ENCODE results near the gene EMILIN1.
A peak's percentile ranks its signal among the peaks of the same experiment; 100 is the strongest.

The EMILIN1 gene

GRCh38 chr2:27042985-27043634 is 35.3 kb upstream of the EMILIN1 start:
- DNase-seq: no peak
- Mint-ChIP-seq H3K36me3 (ENCODE audit: low read depth) (peaks cover 22% of the 10 kb centered on the region), H3K27ac (no peak overlapping the region), H3K27me3 (ENCODE audit: low read depth, poor library complexity) (no peaks in the 10 kb centered on the region), H3K9me3 (peaks cover 4% of the 10 kb centered on the region), H3K4me1 (peaks cover 18% of the 10 kb centered on the region), H3K4me3 (no peak overlapping the region)
- no peak for TF ChIP-seq CTCF (IDR thresholded peaks at IDR 0.05)

GRCh38 chr2:27049422-27050280 is 28.8 kb upstream of the EMILIN1 start:
- TF ChIP-seq CTCF (IDR thresholded peaks at IDR 0.05): no peak
- Mint-ChIP-seq H3K4me1 (peaks cover 26% of the 10 kb centered on the region), H3K4me3 (peak overlapping the region; percentile 94), H3K27me3 (ENCODE audit: low read depth, poor library complexity) (peaks cover 14% of the 10 kb centered on the region), H3K36me3 (ENCODE audit: low read depth) (peaks cover 19% of the 10 kb centered on the region), H3K27ac (peak overlapping the region; percentile 99), H3K9me3 (peaks cover 15% of the 10 kb centered on the region)
- peak; percentile 62 for DNase-seq

GRCh38 chr2:27050281-27050995 is 28.0 kb upstream of the EMILIN1 start:
- Mint-ChIP-seq H3K36me3 (ENCODE audit: low read depth) (peaks cover 26% of the 10 kb centered on the region), H3K9me3 (peaks cover 15% of the 10 kb centered on the region), H3K27ac (peak overlapping the region; percentile 99), H3K27me3 (ENCODE audit: low read depth, poor library complexity) (peaks cover 14% of the 10 kb centered on the region), H3K4me1 (peaks cover 26% of the 10 kb centered on the region), H3K4me3 (peak overlapping the region; percentile 94)
- peak; percentile 93 for DNase-seq
- peak; percentile 40 for TF ChIP-seq CTCF (IDR thresholded peaks at IDR 0.05)

- Mint-ChIP-seq H3K27me3 (ENCODE audit: low read depth, poor library complexity) (peaks cover 14% of the 10 kb centered on the region), H3K9me3 (peaks cover 15% of the 10 kb centered on the region), H3K36me3 (ENCODE audit: low read depth) (peaks cover 34% of the 10 kb centered on the region), H3K4me3 (peak within 1 kb of the TSS; percentile 94), H3K4me1 (peaks cover 26% of the 10 kb centered on the region), H3K27ac (peak within 1 kb of the TSS; percentile 99)
- peak; percentile 92 for DNase-seq
- no peak for TF ChIP-seq CTCF (IDR thresholded peaks at IDR 0.05)
Measured at GRCh38 chr2:27050996-27051901, 27.2 kb upstream of the EMILIN1 start, which contains the start of gene AGBL5. AGBL5 (plus strand) TSS chr2:27051668; CDS start chr2:27052959, 1,291 bp downstream.

- H3K4me1 Mint-ChIP-seq: peaks cover 26% of the 10 kb centered on the region
- H3K4me3 Mint-ChIP-seq: peak overlapping the region; percentile 94
- DNase-seq: no peak
- TF ChIP-seq CTCF (IDR thresholded peaks at IDR 0.05): no peak
- H3K36me3 Mint-ChIP-seq (ENCODE audit: low read depth): peaks cover 38% of the 10 kb centered on the region
- H3K27me3 Mint-ChIP-seq (ENCODE audit: low read depth, poor library complexity): peaks cover 14% of the 10 kb centered on the region
- H3K9me3 Mint-ChIP-seq: peaks cover 15% of the 10 kb centered on the region
- H3K27ac Mint-ChIP-seq: peak overlapping the region; percentile 72
Measured at GRCh38 chr2:27051902-27052645, 26.3 kb upstream of the EMILIN1 start.

All from nephron progenitor cell (in vitro differentiated cells).